NT2/D1 (cell line): ENCODE results near the gene SRF.

Experiments
- DNase-seq: peaks from one replicate; pipeline ENCODE4 v3.0.0-alpha.2; 2011; ENCODE audit warnings: low read depth, low spot score
- H3K27me3 ChIP-seq: 2 replicates; pipeline ENCODE4 v1.6.0; 2011; ENCODE audit warnings: mild to moderate bottlenecking; ENCODE audit not compliant: insufficient read length, insufficient read depth
- H3K36me3 ChIP-seq: 2 replicates; pipeline ENCODE4 v1.6.1; 2011; ENCODE audit warnings: mild to moderate bottlenecking, low read length, mixed read lengths; ENCODE audit not compliant: insufficient read depth, insufficient read length
- H3K4me1 ChIP-seq: 2 replicates; pipeline ENCODE4 v1.5.1; 2011; ENCODE audit not compliant: insufficient read depth, insufficient read length
- H3K4me3 ChIP-seq: 2 replicates; pipeline ENCODE4 v1.5.1; 2011; ENCODE audit warnings: low read depth; ENCODE audit not compliant: insufficient read length
- H3K9ac ChIP-seq: 2 replicates; pipeline ENCODE4 v1.6.0; 2011; ENCODE audit warnings: low read depth; ENCODE audit not compliant: insufficient read length
- H3K9me3 ChIP-seq: 2 replicates; pipeline ENCODE4 v1.5.1; 2011; ENCODE audit warnings: mild to moderate bottlenecking, low read length; ENCODE audit not compliant: insufficient read depth
- SUZ12 ChIP-seq: IDR thresholded peaks from 2 replicates; pipeline ENCODE4 v1.6.1; 2011; ENCODE audit not compliant: insufficient read length, insufficient read depth; ENCODE audit errors: extremely low read depth
- YY1 ChIP-seq: IDR thresholded peaks from 2 replicates; pipeline ENCODE4 v1.6.1; 2011; ENCODE audit not compliant: insufficient read length, insufficient read depth
- ZNF274 ChIP-seq: IDR thresholded peaks from 2 replicates; pipeline ENCODE4 v1.6.1; 2011; ENCODE audit warnings: mild to moderate bottlenecking, low read depth, low read length

Gene SRF

GRCh38 chr6:43219814-43220213 is 48.7 kb downstream of the SRF start:
- Histone ChIP-seq H3K9me3 (no peaks in the 10 kb centered on the region), H3K4me1 (peaks cover 4% of the 10 kb centered on the region), H3K9ac (no peak overlapping the region), H3K4me3 (no peak overlapping the region), H3K27me3 (no peaks in the 10 kb centered on the region), H3K36me3 (peaks cover 21% of the 10 kb centered on the region)
- DNase-seq: no peak
- TF ChIP-seq YY1 (no peak), ZNF274 (no peak), SUZ12 (no peak)

- no peak for DNase-seq
- H3K4me3 ChIP-seq: no peak overlapping the region
- H3K4me1 ChIP-seq: peaks cover 4% of the 10 kb centered on the region
- no peak overlapping the region for H3K9ac ChIP-seq
- H3K36me3 ChIP-seq: peaks cover 22% of the 10 kb centered on the region
- H3K27me3 ChIP-seq: no peaks in the 10 kb centered on the region
- TF ChIP-seq SUZ12 (no peak), ZNF274 (no peak), YY1 (no peak)
- H3K9me3 ChIP-seq: no peaks in the 10 kb centered on the region
These were observed 49.4 kb downstream of the SRF start for GRCh38 chr6:43220439-43220951.

- peaks cover 30% of the 10 kb centered on the region for H3K36me3 ChIP-seq
- TF ChIP-seq ZNF274: no peak
- no peak for TF ChIP-seq YY1
- no peak for TF ChIP-seq SUZ12
- no peaks in the 10 kb centered on the region for H3K9me3 ChIP-seq
- H3K27me3 ChIP-seq: no peaks in the 10 kb centered on the region
- DNase-seq: no peak
- no peak overlapping the region for H3K9ac ChIP-seq
- no peak overlapping the region for H3K4me3 ChIP-seq
- peaks cover 4% of the 10 kb centered on the region for H3K4me1 ChIP-seq
These were observed 50.2 kb downstream of the SRF start for GRCh38 chr6:43221046-43221972.

DNA sequence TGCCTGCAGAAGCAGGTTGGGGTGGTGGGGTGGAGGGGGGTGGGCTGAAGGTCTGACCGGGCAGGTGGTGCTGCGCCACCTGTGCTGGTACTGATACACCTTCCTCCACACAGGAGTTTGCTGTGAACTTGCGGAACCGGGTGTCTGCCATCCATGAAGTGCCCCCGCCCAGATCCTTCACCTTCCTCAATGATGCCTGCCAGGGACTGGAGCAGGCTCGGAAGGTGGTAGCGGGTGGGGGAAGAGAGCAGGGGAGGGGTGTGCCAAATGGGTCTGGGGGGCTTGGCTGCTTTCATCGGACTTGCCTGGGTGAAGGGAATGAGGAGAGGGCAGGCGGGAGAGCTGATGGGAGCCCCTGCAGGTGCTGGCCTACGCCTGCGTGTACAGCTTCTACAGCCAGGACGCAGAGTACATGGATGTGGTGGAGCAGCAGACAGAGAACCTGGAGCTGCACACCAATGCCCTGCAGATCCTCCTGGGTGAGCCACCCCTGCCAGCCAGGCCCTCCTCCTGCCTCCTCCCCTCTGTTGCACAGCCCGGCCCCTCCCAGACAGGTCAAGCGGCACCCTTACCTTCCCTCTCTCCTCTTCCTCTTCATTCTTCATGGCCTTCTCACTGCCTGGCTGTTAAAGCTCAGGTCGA is 51.5 kb downstream of the SRF start:
- TF ChIP-seq SUZ12 (no peak), YY1 (no peak), ZNF274 (no peak)
- Histone ChIP-seq H3K9ac (no peak overlapping the region), H3K36me3 (peaks cover 32% of the 10 kb centered on the region), H3K27me3 (no peaks in the 10 kb centered on the region), H3K4me3 (no peak overlapping the region), H3K4me1 (peaks cover 4% of the 10 kb centered on the region), H3K9me3 (no peaks in the 10 kb centered on the region)
- DNase-seq: no peak

DNA sequence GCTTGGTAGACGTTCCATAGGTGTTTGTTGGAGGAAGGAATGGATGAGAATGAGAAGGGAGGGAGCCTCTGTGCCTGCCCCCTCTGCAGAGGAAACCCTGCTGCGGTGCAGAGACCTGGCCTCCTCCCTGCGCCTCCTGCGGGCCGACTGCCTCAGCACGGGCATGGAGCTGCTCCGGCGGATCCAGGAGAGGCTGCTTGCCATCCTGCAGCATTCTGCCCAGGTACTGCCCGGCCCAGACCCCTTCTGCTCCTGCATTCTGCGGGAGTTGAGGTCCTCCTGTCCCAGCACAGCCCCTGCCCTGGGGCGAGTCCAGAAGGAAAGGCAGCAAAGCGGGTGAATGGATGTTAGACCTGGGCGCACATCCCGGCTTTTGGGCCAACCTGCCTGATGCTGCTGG is 52.1 kb downstream of the SRF start:
- TF ChIP-seq YY1 (no peak), ZNF274 (no peak), SUZ12 (no peak)
- DNase-seq: no peak
- no peaks in the 10 kb centered on the region for H3K27me3 ChIP-seq
- H3K36me3 ChIP-seq: peaks cover 32% of the 10 kb centered on the region
- H3K9ac ChIP-seq: no peak overlapping the region
- H3K4me3 ChIP-seq: no peak overlapping the region
- peaks cover 4% of the 10 kb centered on the region for H3K4me1 ChIP-seq
- no peaks in the 10 kb centered on the region for H3K9me3 ChIP-seq

DNA sequence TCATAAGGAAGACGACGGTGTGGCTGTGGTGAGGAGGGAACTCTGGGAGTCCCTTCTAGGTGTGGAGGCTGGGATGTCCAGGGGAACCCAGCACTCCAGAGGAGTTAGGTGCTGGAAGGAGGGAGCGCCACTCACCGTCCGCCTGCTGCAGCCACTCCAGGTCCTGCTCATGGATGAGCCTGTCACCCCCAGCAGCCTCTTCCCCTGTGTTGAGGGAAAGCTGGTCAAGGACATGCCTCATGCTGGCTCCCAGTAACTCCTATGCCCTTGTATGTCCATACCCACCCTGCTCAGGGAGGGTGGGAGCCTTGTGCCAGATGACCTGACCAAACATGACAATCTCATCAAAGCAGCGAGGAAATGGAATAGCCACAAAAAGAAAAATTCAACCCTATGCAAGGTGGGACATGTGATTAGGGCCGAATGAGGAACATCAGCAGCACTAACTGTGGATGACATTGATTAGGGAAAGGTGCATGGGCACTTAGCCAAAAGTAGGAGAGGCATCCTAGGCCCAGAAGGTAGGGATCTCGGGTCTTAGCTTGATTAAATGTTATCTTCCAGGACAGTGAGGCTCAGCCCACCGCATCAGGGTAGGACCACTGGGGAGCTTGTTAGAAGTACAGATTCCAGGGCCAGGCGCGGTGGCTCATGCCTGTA is 55.3 kb downstream of the SRF start:
- TF ChIP-seq SUZ12: no peak
- no peak for TF ChIP-seq ZNF274
- TF ChIP-seq YY1: no peak
- no peaks in the 10 kb centered on the region for H3K9me3 ChIP-seq

More for the DNA sequence above, 55.3 kb downstream of the SRF start:
- no peak for DNase-seq
- Histone ChIP-seq H3K36me3 (peaks cover 29% of the 10 kb centered on the region), H3K4me3 (no peak overlapping the region), H3K27me3 (peaks cover 17% of the 10 kb centered on the region), H3K9ac (no peak overlapping the region), H3K4me1 (peaks cover 6% of the 10 kb centered on the region)
